Fibroblast of lung (primary cell): ENCODE results near the gene DUSP1.

Experiments used
- EZH2 ChIP-seq: IDR thresholded peaks from 2 replicates; pipeline ENCODE4 v1.5.1; 2012; ENCODE audit warnings: low read length, control low read depth, mild to moderate bottlenecking; ENCODE audit errors: missing control alignments
- TF ChIP-seq, protein P1 (sequence below), 2 donors: IDR thresholded peaks in 1 of 2; conservative IDR thresholded peaks in 1 of 2; 1 replicate in 1 of 2; 2 replicates in 1 of 2; pipeline ENCODE4 v1.5.1; 2011 to 2012; ENCODE audit warnings: low read length in 2 of 2, control low read depth in 1 of 2, inconsistent platforms in 1 of 2, low read depth in 1 of 2, mild to moderate bottlenecking in 1 of 2

DNA sequence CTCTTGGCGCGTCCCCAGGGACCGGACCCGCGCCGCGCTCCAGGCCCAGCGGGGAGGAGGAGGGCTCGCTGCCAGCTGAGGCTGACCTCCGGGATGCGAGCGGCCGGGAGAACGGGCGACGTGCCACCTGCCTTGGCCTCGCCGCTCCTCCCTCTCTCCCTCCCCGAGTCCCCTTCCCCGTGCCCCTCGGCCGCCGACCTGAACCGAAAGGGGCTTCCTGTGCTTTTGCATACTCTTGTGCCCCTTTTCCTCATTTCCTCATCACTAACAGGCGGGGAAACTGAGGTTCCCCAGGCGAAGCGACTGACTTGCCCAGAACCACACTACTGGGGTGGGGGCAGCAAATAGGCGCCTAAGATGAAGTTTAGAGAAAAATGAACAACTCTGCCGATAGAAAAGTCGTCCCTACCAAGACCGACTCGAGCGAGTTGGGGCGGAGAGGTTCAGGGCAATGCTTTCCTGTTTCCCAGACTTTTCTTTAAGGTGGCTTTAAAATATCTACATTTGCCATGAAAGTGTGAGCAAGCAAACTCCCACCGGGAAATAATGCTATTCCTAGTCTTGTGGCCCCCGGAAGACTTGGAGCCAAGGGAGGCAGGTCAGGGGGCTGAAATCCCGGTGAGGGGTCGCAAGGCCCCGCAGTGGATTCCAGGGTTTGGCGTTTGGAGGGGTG, 580 bp upstream of the DUSP1 start:
- TF ChIP-seq, protein P1, sequence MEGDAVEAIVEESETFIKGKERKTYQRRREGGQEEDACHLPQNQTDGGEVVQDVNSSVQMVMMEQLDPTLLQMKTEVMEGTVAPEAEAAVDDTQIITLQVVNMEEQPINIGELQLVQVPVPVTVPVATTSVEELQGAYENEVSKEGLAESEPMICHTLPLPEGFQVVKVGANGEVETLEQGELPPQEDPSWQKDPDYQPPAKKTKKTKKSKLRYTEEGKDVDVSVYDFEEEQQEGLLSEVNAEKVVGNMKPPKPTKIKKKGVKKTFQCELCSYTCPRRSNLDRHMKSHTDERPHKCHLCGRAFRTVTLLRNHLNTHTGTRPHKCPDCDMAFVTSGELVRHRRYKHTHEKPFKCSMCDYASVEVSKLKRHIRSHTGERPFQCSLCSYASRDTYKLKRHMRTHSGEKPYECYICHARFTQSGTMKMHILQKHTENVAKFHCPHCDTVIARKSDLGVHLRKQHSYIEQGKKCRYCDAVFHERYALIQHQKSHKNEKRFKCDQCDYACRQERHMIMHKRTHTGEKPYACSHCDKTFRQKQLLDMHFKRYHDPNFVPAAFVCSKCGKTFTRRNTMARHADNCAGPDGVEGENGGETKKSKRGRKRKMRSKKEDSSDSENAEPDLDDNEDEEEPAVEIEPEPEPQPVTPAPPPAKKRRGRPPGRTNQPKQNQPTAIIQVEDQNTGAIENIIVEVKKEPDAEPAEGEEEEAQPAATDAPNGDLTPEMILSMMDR (conservative IDR thresholded peaks at IDR 0.05 in 1 of 2, IDR thresholded peaks at IDR 0.05 in 1 of 2; ENCODE audit: low read depth in 1 of 2, low read length in 2 of 2) = no peak
- no peak for TF ChIP-seq EZH2
